HepG2 (cell line): ENCODE results near the gene GDF9. TPM values are rescaled to one million over a fixed set of nuclear protein-coding genes. Genes with fewer than 3 reads are reported as not detected.

Experiments
- CTCF ChIP-seq: sonication (generic); formaldehyde crosslinking; IDR thresholded peaks from 2 replicates; pipeline ENCODE4 v1.5.0; 2020; ENCODE audit warnings: mild to moderate bottlenecking, missing genetic modification reagents, moderate library complexity
- IRF9 ChIP-seq: sonication (generic); formaldehyde crosslinking; IDR thresholded peaks from 2 replicates; pipeline ENCODE4 v1.8.0; 2022; ENCODE audit warnings: missing genetic modification reagents, mild to moderate bottlenecking, borderline replicate concordance
- NFAT5 ChIP-seq: sonication (generic); formaldehyde crosslinking; IDR thresholded peaks from 2 replicates; pipeline ENCODE4 v1.4.0; 2020; ENCODE audit warnings: missing genetic modification reagents
- PPARG ChIP-seq: conservative IDR thresholded peaks from 2 replicates; pipeline ENCODE4 v1.6.1; 2016; ENCODE audit warnings: missing biosample characterization, missing genetic modification reagents
- SALL1 ChIP-seq: sonication (generic); formaldehyde crosslinking; IDR thresholded peaks from 2 replicates; pipeline ENCODE4 v1.8.0; 2022; ENCODE audit warnings: mild to moderate bottlenecking, missing genetic modification reagents
- SNAPC2 ChIP-seq: sonication (generic); formaldehyde crosslinking; IDR thresholded peaks from 2 replicates; pipeline ENCODE4 v1.8.1; 2022; ENCODE audit warnings: mild to moderate bottlenecking, missing genetic modification reagents
- SP4 ChIP-seq: sonication (generic); formaldehyde crosslinking; IDR thresholded peaks from 2 replicates; pipeline ENCODE4 v1.8.1; 2023; ENCODE audit warnings: mild to moderate bottlenecking, missing genetic modification reagents
- ZNF556 ChIP-seq: sonication (generic); formaldehyde crosslinking; IDR thresholded peaks from 2 replicates; pipeline ENCODE4 v1.4.0; 2020; ENCODE audit warnings: mild to moderate bottlenecking, missing genetic modification reagents, borderline replicate concordance
- polyA plus RNA-seq, 8 experiments: library from polyadenylated mRNA; depleted of rRNA in 3 of 8; stranded (reverse) in 7 of 8; unstranded in 1 of 8; fragments of >200 nt; fragmentation: Illumina TruSeq in 4 of 8; extraction: Trizol in 4 of 8; gene quantifications; 2 replicates each; pipeline versions ENCODE4 v1.2.1 to v1.2.3, GENCODE V29; 2011 to 2016; ENCODE audit warnings: low read depth in 4 of 8, missing spikeins in 1 of 8, mixed read lengths in 1 of 8; ENCODE audit not compliant: insufficient read depth in 1 of 8
- total RNA-seq, 5 experiments: library from RNA; depleted of rRNA; stranded (reverse); fragments of >200 nt; fragmentation: Illumina TruSeq; extraction: Trizol; gene quantifications; 2 replicates each; pipeline ENCODE4 v1.2.3, GENCODE V29; 2016; ENCODE audit warnings: low read depth in 1 of 5
- TF ChIP-seq, protein P1 (sequence below): sonication (generic); formaldehyde crosslinking; IDR thresholded peaks from 2 replicates; pipeline ENCODE4 v1.5.1; 2020; ENCODE audit warnings: mild to moderate bottlenecking, missing genetic modification reagents, borderline replicate concordance
- TF ChIP-seq, protein P2 (sequence below): sonication (generic); formaldehyde crosslinking; IDR thresholded peaks from 2 replicates; pipeline ENCODE4 v1.8.1; 2022; ENCODE audit warnings: low read depth, mild to moderate bottlenecking, missing genetic modification reagents

Gene GDF9
- total and polyA plus RNA-seq, 2 of the 13 experiments (the other 11 are each of a cell fraction or from before 2014, with no cell fraction given) = 0.33 to 0.38 TPM

DNA sequence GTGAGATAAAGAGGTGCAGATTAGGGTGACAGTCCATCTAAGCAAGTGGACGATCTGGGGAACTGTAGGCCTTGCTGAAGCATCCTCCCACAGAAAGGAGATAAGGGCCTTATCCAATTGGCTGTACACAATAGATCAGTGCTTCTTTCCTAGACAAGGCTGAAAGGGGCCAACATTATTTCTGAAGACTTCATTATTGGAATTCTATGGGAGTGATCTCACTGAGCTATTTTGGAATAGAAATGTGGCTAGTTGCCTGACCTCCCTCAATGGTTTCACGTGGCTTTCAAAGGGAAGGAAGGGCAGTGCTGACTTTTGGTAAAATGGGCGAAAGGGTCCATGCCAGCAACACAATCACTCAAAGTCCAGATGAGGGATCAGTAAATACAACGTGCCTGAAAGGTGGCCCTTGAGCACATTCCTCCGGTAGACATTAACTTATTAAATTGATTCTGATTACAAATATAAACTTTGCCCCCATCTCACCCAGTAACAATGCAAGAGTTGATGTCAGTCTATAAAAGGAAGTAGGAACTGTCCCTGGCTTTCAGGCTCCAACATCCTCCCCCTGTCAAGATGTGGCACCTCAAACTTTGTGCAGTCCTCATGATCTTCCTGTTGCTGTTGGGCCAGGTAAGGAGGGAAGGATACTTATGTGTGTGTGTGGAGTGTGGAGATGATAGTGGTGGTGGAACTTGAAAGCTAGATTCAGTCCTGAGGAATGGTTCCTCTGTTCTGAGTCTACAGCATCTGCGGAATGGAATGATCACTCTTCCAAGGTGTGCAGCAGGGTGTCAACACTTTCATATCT is 7.1 kb upstream of the GDF9 start, which contains the start of gene LEAP2 (continued):
- peak; percentile 9 for TF ChIP-seq CTCF (CRISPR knock-in tag)
- TF ChIP-seq PPARG (CRISPR knock-in tag) = peak; percentile 92
- TF ChIP-seq, protein P1, sequence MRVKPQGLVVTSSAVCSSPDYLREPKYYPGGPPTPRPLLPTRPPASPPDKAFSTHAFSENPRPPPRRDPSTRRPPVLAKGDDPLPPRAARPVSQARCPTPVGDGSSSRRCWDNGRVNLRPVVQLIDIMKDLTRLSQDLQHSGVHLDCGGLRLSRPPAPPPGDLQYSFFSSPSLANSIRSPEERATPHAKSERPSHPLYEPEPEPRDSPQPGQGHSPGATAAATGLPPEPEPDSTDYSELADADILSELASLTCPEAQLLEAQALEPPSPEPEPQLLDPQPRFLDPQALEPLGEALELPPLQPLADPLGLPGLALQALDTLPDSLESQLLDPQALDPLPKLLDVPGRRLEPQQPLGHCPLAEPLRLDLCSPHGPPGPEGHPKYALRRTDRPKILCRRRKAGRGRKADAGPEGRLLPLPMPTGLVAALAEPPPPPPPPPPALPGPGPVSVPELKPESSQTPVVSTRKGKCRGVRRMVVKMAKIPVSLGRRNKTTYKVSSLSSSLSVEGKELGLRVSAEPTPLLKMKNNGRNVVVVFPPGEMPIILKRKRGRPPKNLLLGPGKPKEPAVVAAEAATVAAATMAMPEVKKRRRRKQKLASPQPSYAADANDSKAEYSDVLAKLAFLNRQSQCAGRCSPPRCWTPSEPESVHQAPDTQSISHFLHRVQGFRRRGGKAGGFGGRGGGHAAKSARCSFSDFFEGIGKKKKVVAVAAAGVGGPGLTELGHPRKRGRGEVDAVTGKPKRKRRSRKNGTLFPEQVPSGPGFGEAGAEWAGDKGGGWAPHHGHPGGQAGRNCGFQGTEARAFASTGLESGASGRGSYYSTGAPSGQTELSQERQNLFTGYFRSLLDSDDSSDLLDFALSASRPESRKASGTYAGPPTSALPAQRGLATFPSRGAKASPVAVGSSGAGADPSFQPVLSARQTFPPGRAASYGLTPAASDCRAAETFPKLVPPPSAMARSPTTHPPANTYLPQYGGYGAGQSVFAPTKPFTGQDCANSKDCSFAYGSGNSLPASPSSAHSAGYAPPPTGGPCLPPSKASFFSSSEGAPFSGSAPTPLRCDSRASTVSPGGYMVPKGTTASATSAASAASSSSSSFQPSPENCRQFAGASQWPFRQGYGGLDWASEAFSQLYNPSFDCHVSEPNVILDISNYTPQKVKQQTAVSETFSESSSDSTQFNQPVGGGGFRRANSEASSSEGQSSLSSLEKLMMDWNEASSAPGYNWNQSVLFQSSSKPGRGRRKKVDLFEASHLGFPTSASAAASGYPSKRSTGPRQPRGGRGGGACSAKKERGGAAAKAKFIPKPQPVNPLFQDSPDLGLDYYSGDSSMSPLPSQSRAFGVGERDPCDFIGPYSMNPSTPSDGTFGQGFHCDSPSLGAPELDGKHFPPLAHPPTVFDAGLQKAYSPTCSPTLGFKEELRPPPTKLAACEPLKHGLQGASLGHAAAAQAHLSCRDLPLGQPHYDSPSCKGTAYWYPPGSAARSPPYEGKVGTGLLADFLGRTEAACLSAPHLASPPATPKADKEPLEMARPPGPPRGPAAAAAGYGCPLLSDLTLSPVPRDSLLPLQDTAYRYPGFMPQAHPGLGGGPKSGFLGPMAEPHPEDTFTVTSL (CRISPR knock-in tag) = peak; percentile 59
- 0 out of 2 replicates have a peak, but pooled peaks have one; percentile 17 for TF ChIP-seq IRF9 (CRISPR knock-in tag)
- no peak for TF ChIP-seq NFAT5
- TF ChIP-seq SALL1 (CRISPR knock-in tag) = peak; percentile 96
- TF ChIP-seq, protein P2, sequence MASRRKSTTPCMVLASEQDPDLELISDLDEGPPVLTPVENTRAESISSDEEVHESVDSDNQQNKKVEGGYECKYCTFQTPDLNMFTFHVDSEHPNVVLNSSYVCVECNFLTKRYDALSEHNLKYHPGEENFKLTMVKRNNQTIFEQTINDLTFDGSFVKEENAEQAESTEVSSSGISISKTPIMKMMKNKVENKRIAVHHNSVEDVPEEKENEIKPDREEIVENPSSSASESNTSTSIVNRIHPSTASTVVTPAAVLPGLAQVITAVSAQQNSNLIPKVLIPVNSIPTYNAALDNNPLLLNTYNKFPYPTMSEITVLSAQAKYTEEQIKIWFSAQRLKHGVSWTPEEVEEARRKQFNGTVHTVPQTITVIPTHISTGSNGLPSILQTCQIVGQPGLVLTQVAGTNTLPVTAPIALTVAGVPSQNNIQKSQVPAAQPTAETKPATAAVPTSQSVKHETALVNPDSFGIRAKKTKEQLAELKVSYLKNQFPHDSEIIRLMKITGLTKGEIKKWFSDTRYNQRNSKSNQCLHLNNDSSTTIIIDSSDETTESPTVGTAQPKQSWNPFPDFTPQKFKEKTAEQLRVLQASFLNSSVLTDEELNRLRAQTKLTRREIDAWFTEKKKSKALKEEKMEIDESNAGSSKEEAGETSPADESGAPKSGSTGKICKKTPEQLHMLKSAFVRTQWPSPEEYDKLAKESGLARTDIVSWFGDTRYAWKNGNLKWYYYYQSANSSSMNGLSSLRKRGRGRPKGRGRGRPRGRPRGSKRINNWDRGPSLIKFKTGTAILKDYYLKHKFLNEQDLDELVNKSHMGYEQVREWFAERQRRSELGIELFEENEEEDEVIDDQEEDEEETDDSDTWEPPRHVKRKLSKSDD (CRISPR knock-in tag) = peak; percentile 55; the same call in 1 of the 2 replicates
- TF ChIP-seq ZNF556 (CRISPR knock-in tag) = peak; percentile 23; the same call in 1 of the 2 replicates
- TF ChIP-seq SP4 (CRISPR knock-in tag) = peak; percentile 33; the same call in 1 of the 2 replicates
- TF ChIP-seq SNAPC2 = peak; percentile 70; the same call in 1 of the 2 replicates
